WTC11 (cell line): Measurements from ENCODE around the gene NEUROD2.

ENCODE experiments used
- ETV6 ChIP-seq: sonication (generic); formaldehyde crosslinking; IDR thresholded peaks from 2 replicates; pipeline ENCODE4 v1.8.1; 2022; ENCODE audit warnings: mild to moderate bottlenecking, missing genetic modification reagents
- ZNF138 ChIP-seq: sonication (generic); formaldehyde crosslinking; conservative IDR thresholded peaks from 2 replicates; pipeline ENCODE4 v1.8.1; 2022; ENCODE audit warnings: mild to moderate bottlenecking, moderate library complexity, missing genetic modification reagents
- TF ChIP-seq, protein P1 (sequence below): fragments of 200-600 bp; IDR thresholded peaks from 2 replicates; pipeline ENCODE4 v1.8.0; 2022; ENCODE audit warnings: antibody characterized with exemption
- TF ChIP-seq, protein P2 (sequence below): fragments of 250-450 bp; sonication (Bioruptor Pico); IDR thresholded peaks from 2 replicates; pipeline ENCODE4 v2.1.2; 2022; ENCODE audit warnings: mild to moderate bottlenecking, moderate library complexity

DNA sequence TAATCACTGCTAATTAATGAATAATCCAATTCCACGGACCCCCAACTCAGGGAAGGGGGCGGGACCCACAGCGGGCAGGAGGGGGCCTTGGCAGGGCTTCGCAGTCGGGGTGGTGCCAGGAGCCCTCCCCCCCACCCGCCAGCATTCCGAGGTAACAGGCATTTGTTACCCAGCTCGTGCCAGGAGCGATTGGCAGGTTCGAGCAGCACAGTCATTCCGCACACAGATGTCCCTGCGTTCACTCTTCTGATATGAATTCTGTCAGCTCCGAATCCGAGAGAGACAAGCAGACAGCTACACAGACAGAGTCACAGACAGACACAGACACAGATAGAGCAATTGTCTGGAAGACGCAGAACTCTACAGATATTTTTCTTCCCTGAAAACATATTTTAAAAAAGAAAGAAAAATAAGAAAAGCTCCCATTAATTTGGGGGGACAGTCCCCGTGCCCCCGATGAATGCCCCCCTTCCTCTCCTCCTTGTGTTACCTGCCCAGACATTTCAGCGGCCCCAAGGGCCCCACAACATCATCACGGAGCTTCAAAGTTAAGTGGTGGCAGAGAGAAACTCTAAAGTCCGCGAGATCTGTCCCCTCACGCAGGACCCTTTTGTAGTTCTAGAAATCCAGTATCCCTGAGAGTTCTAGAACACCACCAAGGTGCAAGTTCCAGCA lies 10.2 kb downstream of the NEUROD2 start:
- TF ChIP-seq ZNF138 (CRISPR knock-in tag) (no peak), ETV6 (CRISPR knock-in tag) (no peak)
- TF ChIP-seq, protein P1, sequence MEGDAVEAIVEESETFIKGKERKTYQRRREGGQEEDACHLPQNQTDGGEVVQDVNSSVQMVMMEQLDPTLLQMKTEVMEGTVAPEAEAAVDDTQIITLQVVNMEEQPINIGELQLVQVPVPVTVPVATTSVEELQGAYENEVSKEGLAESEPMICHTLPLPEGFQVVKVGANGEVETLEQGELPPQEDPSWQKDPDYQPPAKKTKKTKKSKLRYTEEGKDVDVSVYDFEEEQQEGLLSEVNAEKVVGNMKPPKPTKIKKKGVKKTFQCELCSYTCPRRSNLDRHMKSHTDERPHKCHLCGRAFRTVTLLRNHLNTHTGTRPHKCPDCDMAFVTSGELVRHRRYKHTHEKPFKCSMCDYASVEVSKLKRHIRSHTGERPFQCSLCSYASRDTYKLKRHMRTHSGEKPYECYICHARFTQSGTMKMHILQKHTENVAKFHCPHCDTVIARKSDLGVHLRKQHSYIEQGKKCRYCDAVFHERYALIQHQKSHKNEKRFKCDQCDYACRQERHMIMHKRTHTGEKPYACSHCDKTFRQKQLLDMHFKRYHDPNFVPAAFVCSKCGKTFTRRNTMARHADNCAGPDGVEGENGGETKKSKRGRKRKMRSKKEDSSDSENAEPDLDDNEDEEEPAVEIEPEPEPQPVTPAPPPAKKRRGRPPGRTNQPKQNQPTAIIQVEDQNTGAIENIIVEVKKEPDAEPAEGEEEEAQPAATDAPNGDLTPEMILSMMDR: no peak
- TF ChIP-seq, protein P2, sequence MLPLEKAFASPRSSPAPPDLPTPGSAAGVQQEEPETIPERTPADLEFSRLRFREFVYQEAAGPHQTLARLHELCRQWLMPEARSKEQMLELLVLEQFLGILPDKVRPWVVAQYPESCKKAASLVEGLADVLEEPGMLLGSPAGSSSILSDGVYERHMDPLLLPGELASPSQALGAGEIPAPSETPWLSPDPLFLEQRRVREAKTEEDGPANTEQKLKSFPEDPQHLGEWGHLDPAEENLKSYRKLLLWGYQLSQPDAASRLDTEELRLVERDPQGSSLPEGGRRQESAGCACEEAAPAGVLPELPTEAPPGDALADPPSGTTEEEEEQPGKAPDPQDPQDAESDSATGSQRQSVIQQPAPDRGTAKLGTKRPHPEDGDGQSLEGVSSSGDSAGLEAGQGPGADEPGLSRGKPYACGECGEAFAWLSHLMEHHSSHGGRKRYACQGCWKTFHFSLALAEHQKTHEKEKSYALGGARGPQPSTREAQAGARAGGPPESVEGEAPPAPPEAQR (CRISPR knock-in tag): no peak
